PC-9 (cell line): ENCODE measurements around the gene AMIGO1. TPM values are rescaled to one million over a fixed set of nuclear protein-coding genes. Genes with fewer than 3 reads are reported as not detected.

Experiments used
- BruUV-seq: library from RNA; stranded (reverse); fragments of 400-500 nt; replicated peaks from 2 replicates; lab custom pipeline; 2021; lab: Mats Ljungman, UMichigan
- CTCF ChIA-PET: fragments of 300-600 bp; sonication (Branson Sonifier 250); formaldehyde crosslinking; loops from one replicate; lab custom pipeline; 2022; ENCODE audit warnings: antibody characterized with exemption; lab: Charles Lee
- POLR2A ChIA-PET: fragments of 300-600 bp; sonication (Branson Sonifier 250); formaldehyde crosslinking; loops from one replicate; lab custom pipeline; 2022; ENCODE audit warnings: antibody characterized with exemption; ENCODE audit not compliant: unreplicated experiment; lab: Charles Lee
- DNase-seq, 2 experiments: peaks; one replicate each; pipeline versions ENCODE4 v3.0.0 to v3.0.0-alpha.2; 2015 to 2022; ENCODE audit warnings: mixed read lengths in 1 of 2
- H2AFZ ChIP-seq: fragments of 200-600 bp; sonication (generic); 2 replicates; pipeline ENCODE4 v1.8.1; 2017; ENCODE audit warnings: antibody characterized with exemption
- H3F3A ChIP-seq: fragments of 200-600 bp; sonication (generic); 2 replicates; pipeline ENCODE4 v1.8.1; 2017; ENCODE audit warnings: antibody characterized with exemption, mild to moderate bottlenecking, low read depth; ENCODE audit not compliant: insufficient read depth
- H3K27ac ChIP-seq: fragments of 200-600 bp; sonication (generic); 2 replicates; pipeline ENCODE4 v1.6.1; 2016; ENCODE audit warnings: mixed run types
- H3K27me3 ChIP-seq: fragments of 200-600 bp; sonication (generic); 2 replicates; pipeline ENCODE4 v1.6.1; 2016; ENCODE audit warnings: low read depth, mixed run types; ENCODE audit not compliant: insufficient read depth
- H3K36me3 ChIP-seq: fragments of 200-600 bp; sonication (generic); 2 replicates; pipeline ENCODE4 v1.6.1; 2016; ENCODE audit warnings: low read depth, mixed run types
- H3K4me1 ChIP-seq: fragments of 200-600 bp; sonication (generic); replicated peaks from 2 replicates; pipeline ENCODE4 v1.6.1; 2016; ENCODE audit warnings: mixed run types; ENCODE audit not compliant: insufficient read depth
- H3K4me2 ChIP-seq: fragments of 200-600 bp; sonication (generic); 2 replicates; pipeline ENCODE4 v1.6.1; 2017; ENCODE audit warnings: mixed run types
- H3K4me3 ChIP-seq: fragments of 200-600 bp; sonication (generic); 2 replicates; pipeline ENCODE4 v1.6.1; 2016; ENCODE audit warnings: mixed run types
- H3K79me2 ChIP-seq: fragments of 200-600 bp; sonication (generic); 2 replicates; pipeline ENCODE4 v1.6.1; 2017; ENCODE audit warnings: low read depth, mixed run types
- H3K9me2 ChIP-seq: fragments of 200-600 bp; sonication (generic); 2 replicates; pipeline ENCODE4 v1.8.1; 2017; ENCODE audit warnings: mild to moderate bottlenecking; ENCODE audit not compliant: insufficient read depth
- H3K9me3 ChIP-seq: fragments of 200-600 bp; sonication (generic); 2 replicates; pipeline ENCODE4 v1.8.1; 2016; ENCODE audit warnings: low read depth; ENCODE audit not compliant: insufficient read depth
- H4K20me1 ChIP-seq: fragments of 200-600 bp; sonication (generic); 2 replicates; pipeline ENCODE4 v1.8.1; 2017; ENCODE audit not compliant: insufficient read depth
- CTCF ChIP-seq: fragments of 200-600 bp; sonication (generic); conservative IDR thresholded peaks from 2 replicates; pipeline ENCODE4 v1.6.1; 2017; ENCODE audit warnings: mixed run types, antibody characterized with exemption, mild to moderate bottlenecking, moderate library complexity
- EZH2 ChIP-seq: fragments of 200-600 bp; sonication (generic); IDR thresholded peaks from 2 replicates; pipeline ENCODE4 v1.8.0; 2017; ENCODE audit warnings: antibody characterized with exemption, low read depth
- intact Hi-C: fragments of 100-400 bp; cut with micrococcal nuclease; formaldehyde crosslinking; loops from one replicate; pipeline ENCODE4 v1.10.0; 2022; ENCODE audit not compliant: unreplicated experiment
- total RNA-seq: library from RNA; stranded (reverse); gene quantifications from 2 replicates; pipeline ENCODE4 v1.2.3, GENCODE V29; 2021

Gene AMIGO1
- total RNA-seq, 1 experiment from 2014 or later = 4.2 TPM

- intact Hi-C loops = no loop called here
- Histone ChIP-seq H4K20me1 (no peaks in the 10 kb centered on the region), H3K4me2 (no peak overlapping the region), H3K79me2 (no peaks in the 10 kb centered on the region), H3K27me3 (peaks cover 24% of the 10 kb centered on the region), H3K4me1 (no peaks in the 10 kb centered on the region), H3K9me2 (peaks cover 4% of the 10 kb centered on the region; the same call in 1 of the 2 replicates), H3K27ac (no peak overlapping the region), H3F3A (peaks cover 5% of the 10 kb centered on the region; the same call in 1 of the 2 replicates), H3K9me3 (no peaks in the 10 kb centered on the region), H3K36me3 (no peaks in the 10 kb centered on the region), H2AFZ (no peak overlapping the region), H3K4me3 (no peak overlapping the region)
- no peak for DNase-seq
- no peak for TF ChIP-seq CTCF
- TF ChIP-seq EZH2 = no peak
- no TSS peak for BruUV-seq
- ChIA-PET POLR2A (no interaction called here), CTCF (no interaction called here)
Observed at GRCh38 chr1:109537450-109538178, 28.1 kb upstream of the AMIGO1 start.

- DNase-seq = no peak
- H3K27ac ChIP-seq = no peak overlapping the region
- intact Hi-C loops = no loop called here
Observed at GRCh38 chr1:109535971-109536491, 26.5 kb upstream of the AMIGO1 start.

GRCh38 chr1:109535481-109535880 lies 26.0 kb upstream of the AMIGO1 start:
- ChIA-PET POLR2A (no interaction called here), CTCF (interaction anchor here (0.6 kb wide), 1 partner anchor 568 kb away, joined by 4 read pairs; no protein-coding TSS in a partner anchor)
- Histone ChIP-seq H3K27me3 (peaks cover 14% of the 10 kb centered on the region), H3K79me2 (no peaks in the 10 kb centered on the region), H2AFZ (no peak overlapping the region), H3K9me2 (peaks cover 4% of the 10 kb centered on the region; the same call in 1 of the 2 replicates), H3K4me1 (no peaks in the 10 kb centered on the region), H3F3A (peaks cover 5% of the 10 kb centered on the region; the same call in 1 of the 2 replicates), H3K9me3 (no peaks in the 10 kb centered on the region), H3K36me3 (no peaks in the 10 kb centered on the region), H3K4me3 (no peak overlapping the region), H3K27ac (no peak overlapping the region), H3K4me2 (no peak overlapping the region), H4K20me1 (no peaks in the 10 kb centered on the region)
- TF ChIP-seq EZH2 (no peak), CTCF (no peak)
- no TSS peak for BruUV-seq
- no peak for DNase-seq
- intact Hi-C loops = no loop called here

More at GRCh38 chr1:109535971-109536491, 26.5 kb upstream of the AMIGO1 start:
- Histone ChIP-seq H3K79me2 (no peaks in the 10 kb centered on the region), H2AFZ (no peak overlapping the region), H3K27me3 (peaks cover 18% of the 10 kb centered on the region), H4K20me1 (no peaks in the 10 kb centered on the region), H3K4me3 (no peak overlapping the region), H3K4me1 (no peaks in the 10 kb centered on the region), H3K4me2 (no peak overlapping the region), H3K9me2 (peaks cover 4% of the 10 kb centered on the region; the same call in 1 of the 2 replicates), H3F3A (peaks cover 5% of the 10 kb centered on the region; the same call in 1 of the 2 replicates), H3K9me3 (no peaks in the 10 kb centered on the region), H3K36me3 (no peaks in the 10 kb centered on the region)
- POLR2A ChIA-PET = no interaction called here
- TF ChIP-seq CTCF = no peak
- TF ChIP-seq EZH2 = no peak
- BruUV-seq = no TSS peak
- CTCF ChIA-PET = interaction anchor here (0.6 kb wide), 1 partner anchor 567 kb away, joined by 4 read pairs; no protein-coding TSS in a partner anchor
